Vagina (tissue), 2 donors: Measurements from ENCODE around the gene ARPC3. TPM values are rescaled to one million over a fixed set of nuclear protein-coding genes. Genes with fewer than 3 reads are reported as not detected.
"Not testable (repeated sequence)": the region's sequence is repeated elsewhere in the genome, so short reads cannot be mapped to it uniquely, and the experiment has no call there.

ENCODE experiments used
- DNase-seq, 2 donors: peaks; one replicate each; pipeline ENCODE4 v3.0.0-alpha.2; 2017; ENCODE audit errors: extremely low spot score in 2 of 2
- H3K27ac ChIP-seq: fragments of 200-600 bp; sonication (generic); one replicate; pipeline ENCODE4 v1.5.1; 2019
- H3K27me3 ChIP-seq: fragments of 200-600 bp; sonication (generic); one replicate; pipeline ENCODE4 v1.5.1; 2019
- H3K36me3 ChIP-seq, 2 donors: fragments of 200-600 bp; sonication (generic); one replicate each; pipeline ENCODE4 v1.5.1; 2017 to 2019
- H3K4me1 ChIP-seq: fragments of 200-600 bp; sonication (generic); one replicate; pipeline ENCODE4 v1.5.1; 2019
- H3K4me3 ChIP-seq, 2 donors: fragments of 200-600 bp; sonication (generic); 1 replicate in 1 of 2; 2 replicates in 1 of 2; pipeline ENCODE4 v1.5.1; 2016 to 2019
- H3K9me3 ChIP-seq: fragments of 200-600 bp; sonication (generic); one replicate; pipeline ENCODE4 v1.5.1; 2019
- CTCF ChIP-seq, 3 experiments: fragments of 450-650 bp in 2 of 3; fragments of 200-600 bp in 1 of 3; sonication (generic) in 1 of 3; IDR thresholded peaks; one replicate each; pipeline ENCODE4 v1.5.1; 2017 to 2019; ENCODE audit warnings: antibody characterized with exemption in 3 of 3, mild to moderate bottlenecking in 2 of 3, moderate library complexity in 2 of 3
- POLR2A ChIP-seq, 2 donors: fragments of 450-650 bp; IDR thresholded peaks; one replicate each; pipeline ENCODE4 v1.6.1; 2017; ENCODE audit warnings: antibody characterized with exemption in 2 of 2, mild to moderate bottlenecking in 2 of 2, moderate library complexity in 2 of 2
- POLR2AphosphoS5 ChIP-seq, 2 donors: sonication (generic); formaldehyde crosslinking; IDR thresholded peaks; one replicate each; pipeline ENCODE4 v1.9.0; 2017; ENCODE audit warnings: antibody characterized with exemption in 2 of 2, mild to moderate bottlenecking in 2 of 2, low read depth in 1 of 2; ENCODE audit not compliant: insufficient read depth in 1 of 2
- intact Hi-C: fragments of 100-400 bp; cut with DNase I; formaldehyde crosslinking; loops from one replicate; pipeline ENCODE4 v1.15.1; 2023
- total RNA-seq: library from RNA; depleted of rRNA; stranded (reverse); fragments of >200 nt; gene quantifications from one replicate; pipeline ENCODE4 v1.2.3, GENCODE V29; 2016

Gene ARPC3
- total RNA-seq, 1 donor from 2014 or later, result 180 TPM

GRCh38 chr12:110466791-110467190, 16.7 kb upstream of the ARPC3 start:
- Histone ChIP-seq H3K4me3 (peak overlapping the region in 1 of 2 donors; percentile 90), H3K4me1 (peaks cover 30% of the 10 kb centered on the region), H3K36me3 (peaks cover 0 to 20% of the 10 kb centered on the region in 2 donors), H3K27ac (no peak overlapping the region), H3K27me3 (no peaks in the 10 kb centered on the region), H3K9me3 (no peaks in the 10 kb centered on the region)
- TF ChIP-seq CTCF (IDR thresholded peaks at IDR 0.05) (no peak), POLR2AphosphoS5 (IDR thresholded peaks at IDR 0.05; ENCODE audit: insufficient read depth in 1 of 2, low read depth in 1 of 2) (no peak), POLR2A (IDR thresholded peaks at IDR 0.05) (no peak)
- no peak for DNase-seq
- intact Hi-C loops, result no loop called here

- Histone ChIP-seq H3K36me3 (peaks cover 0 to 20% of the 10 kb centered on the region in 2 donors), H3K4me1 (peaks cover 30% of the 10 kb centered on the region)
- H3K4me3 ChIP-seq, H3K9me3 ChIP-seq, intact Hi-C loops, DNase-seq, H3K27me3 ChIP-seq, H3K27ac ChIP-seq: not testable (repeated sequence)
These were observed 15.6 kb upstream of the ARPC3 start for GRCh38 chr12:110465765-110466164.

GRCh38 chr12:110465024-110465423, 14.9 kb upstream of the ARPC3 start:
- peaks cover 30% of the 10 kb centered on the region for H3K4me1 ChIP-seq
- no peaks in the 10 kb centered on the region for H3K9me3 ChIP-seq
- TF ChIP-seq POLR2AphosphoS5 (IDR thresholded peaks at IDR 0.05; ENCODE audit: insufficient read depth in 1 of 2, low read depth in 1 of 2) (no peak), POLR2A (IDR thresholded peaks at IDR 0.05) (no peak), CTCF (IDR thresholded peaks at IDR 0.05) (no peak)
- intact Hi-C loops, result no loop called here
- no peak overlapping the region for H3K27ac ChIP-seq
- H3K4me3 ChIP-seq, result no peak overlapping the region
- H3K27me3 ChIP-seq, result no peaks in the 10 kb centered on the region
- no peak for DNase-seq
- peaks cover 0 to 20% of the 10 kb centered on the region in 2 donors for H3K36me3 ChIP-seq

- H3K4me1 ChIP-seq, H3K27ac ChIP-seq, DNase-seq, intact Hi-C loops, H3K4me3 ChIP-seq, H3K9me3 ChIP-seq, H3K27me3 ChIP-seq: not testable (repeated sequence)
- H3K36me3 ChIP-seq, result peaks cover 0 to 29% of the 10 kb centered on the region in 2 donors
These were observed 11.1 kb upstream of the ARPC3 start for GRCh38 chr12:110461189-110461588.

- intact Hi-C loops, result loop anchor here (10.0 kb wide), 1 partner anchor 46 kb away; the partner anchor contains the start of genes RAD9B and VPS29
- TF ChIP-seq CTCF (IDR thresholded peaks at IDR 0.05) (no peak), POLR2A (IDR thresholded peaks at IDR 0.05) (no peak), POLR2AphosphoS5 (IDR thresholded peaks at IDR 0.05; ENCODE audit: insufficient read depth in 1 of 2, low read depth in 1 of 2) (no peak)
- Histone ChIP-seq H3K36me3 (peaks cover 0 to 24% of the 10 kb centered on the region in 2 donors), H3K27me3 (no peaks in the 10 kb centered on the region), H3K4me1 (no peaks in the 10 kb centered on the region), H3K27ac (no peak overlapping the region), H3K9me3 (no peaks in the 10 kb centered on the region), H3K4me3 (no peak overlapping the region)
- DNase-seq, result no peak
These were observed 8.6 kb upstream of the ARPC3 start for GRCh38 chr12:110458756-110459155.

- no peaks in the 10 kb centered on the region for H3K27me3 ChIP-seq
- TF ChIP-seq CTCF (IDR thresholded peaks at IDR 0.05) (no peak), POLR2AphosphoS5 (IDR thresholded peaks at IDR 0.05; ENCODE audit: insufficient read depth in 1 of 2, low read depth in 1 of 2) (no peak), POLR2A (IDR thresholded peaks at IDR 0.05) (no peak)
- no peaks in the 10 kb centered on the region for H3K9me3 ChIP-seq
- H3K36me3 ChIP-seq, result peaks cover 0 to 29% of the 10 kb centered on the region in 2 donors
- H3K27ac ChIP-seq, result no peak overlapping the region
- intact Hi-C loops, result loop anchor here (5.0 to 10.0 kb wide), 2 partner anchors 51 to 149 kb away; partner anchors contain the start of genes RAD9B and VPS29
- peaks cover 12% of the 10 kb centered on the region for H3K4me1 ChIP-seq
- no peak overlapping the region for H3K4me3 ChIP-seq
- DNase-seq, result no peak
These were observed 3.6 kb upstream of the ARPC3 start for GRCh38 chr12:110453569-110454296.
